H1 (cell line): Measurements from ENCODE around the gene GJC2. TPM values are rescaled to one million over a fixed set of nuclear protein-coding genes. Genes with fewer than 3 reads are reported as not detected.

Experiments used
- CTCF ChIA-PET: fragments of 300-600 bp; sonication (Branson Sonifier 250); formaldehyde crosslinking; loops from one replicate; lab custom pipeline; 2021; ENCODE audit not compliant: partially characterized antibody; lab: Charles Lee
- POLR2A ChIA-PET: fragments of 300-600 bp; sonication (Branson Sonifier 250); formaldehyde crosslinking; loops from one replicate; lab custom pipeline; 2021; ENCODE audit warnings: inconsistent platforms; ENCODE audit not compliant: partially characterized antibody; lab: Charles Lee
- DNase-seq, 2 experiments: peaks; one replicate each; pipeline versions ENCODE4 v3.0.0 to v3.0.0-alpha.2; 2010 to 2022; ENCODE audit warnings: low spot score in 2 of 2, low read depth in 1 of 2, mixed read lengths in 1 of 2
- FAIRE-seq: peaks from 2 replicates; lab custom pipeline; 2011; peaks lifted over from hg19 to GRCh38; lab: Jason Lieb, UNC
- H2AFZ ChIP-seq: 2 replicates; pipeline ENCODE4 v1.8.1; 2012; ENCODE audit warnings: low read length, inconsistent platforms
- H2AK5ac ChIP-seq: 2 replicates; pipeline ENCODE4 v1.6.1; 2013; ENCODE audit warnings: low read depth, low read length
- H2BK120ac ChIP-seq: replicated peaks from 2 replicates; pipeline ENCODE3; 2013; ENCODE audit warnings: low read depth, low read length, inconsistent platforms
- H2BK12ac ChIP-seq: 2 replicates; pipeline ENCODE4 v1.6.1; 2013; ENCODE audit warnings: low read depth, low read length
- H2BK15ac ChIP-seq: 2 replicates; pipeline ENCODE4 v1.6.1; 2013; ENCODE audit warnings: low read length
- H2BK20ac ChIP-seq: 2 replicates; pipeline ENCODE4 v1.6.1; 2013; ENCODE audit warnings: low read length
- H2BK5ac ChIP-seq: 2 replicates; pipeline ENCODE4 v1.6.1; 2013; ENCODE audit warnings: low read depth, low read length
- H3K14ac ChIP-seq: 2 replicates; pipeline ENCODE4 v1.6.1; 2013; ENCODE audit warnings: inconsistent platforms; ENCODE audit not compliant: insufficient read length
- H3K18ac ChIP-seq: 2 replicates; pipeline ENCODE4 v1.6.1; 2013; ENCODE audit warnings: low read length; ENCODE audit errors: extremely low read depth
- H3K23ac ChIP-seq: 2 replicates; pipeline ENCODE4 v1.6.1; 2013; ENCODE audit warnings: inconsistent platforms; ENCODE audit not compliant: insufficient read length
- H3K23me2 ChIP-seq: 2 replicates; pipeline ENCODE4 v1.6.1; 2013; ENCODE audit warnings: low read depth, low read length
- H3K27ac ChIP-seq: 2 replicates; pipeline ENCODE4 v1.6.1; 2011; ENCODE audit warnings: low read depth, low read length, inconsistent platforms
- H3K27me3 ChIP-seq, 4 experiments: replicated peaks in 1 of 4; 1 replicate in 1 of 4; 2 replicates in 3 of 4; pipeline versions ENCODE4 v1.6.1 to v1.8.1; 2011 to 2013; ENCODE audit warnings: low read length in 3 of 4, mild to moderate bottlenecking in 3 of 4, inconsistent platforms in 2 of 4, mixed read lengths in 2 of 4, moderate library complexity in 1 of 4; ENCODE audit not compliant: control insufficient read depth in 3 of 4, insufficient read depth in 3 of 4; ENCODE audit errors: extremely low read depth in 1 of 4
- H3K36me3 ChIP-seq, 4 experiments: 2 replicates each; pipeline versions ENCODE4 v1.6.1 to v1.8.1; 2011 to 2013; ENCODE audit warnings: mild to moderate bottlenecking in 4 of 4, low read length in 3 of 4, moderate library complexity in 2 of 4, control low read depth in 1 of 4, inconsistent platforms in 1 of 4; ENCODE audit not compliant: insufficient read depth in 4 of 4, control insufficient read depth in 2 of 4
- H3K4ac ChIP-seq: replicated peaks from 2 replicates; pipeline ENCODE3; 2013; ENCODE audit warnings: low read length, low read depth, mixed read lengths, inconsistent platforms; ENCODE audit not compliant: insufficient read length
- H3K4me1 ChIP-seq, 4 experiments: replicated peaks in 1 of 4; 1 replicate in 1 of 4; 2 replicates in 3 of 4; pipeline versions ENCODE4 v1.6.1 to v1.8.1; 2011 to 2013; ENCODE audit warnings: low read length in 3 of 4, inconsistent platforms in 2 of 4, mixed read lengths in 1 of 4; ENCODE audit not compliant: insufficient read depth in 4 of 4, control insufficient read depth in 3 of 4
- H3K4me2 ChIP-seq, 2 experiments: 2 replicates each; pipeline versions ENCODE4 v1.6.1 to v1.8.1; 2011 to 2013; ENCODE audit warnings: low read depth in 2 of 2, low read length in 2 of 2, control low read depth in 1 of 2, inconsistent platforms in 1 of 2, mild to moderate bottlenecking in 1 of 2; ENCODE audit not compliant: insufficient read depth in 1 of 2
- H3K4me3 ChIP-seq, 4 experiments: fragments of 200-600, 300-600 bp in 1 of 4; sonication (generic), shearing (Covaris generic), sonication (Bioruptor Twin) in 1 of 4; 2 replicates each; pipeline versions ENCODE4 v1.5.1 to v1.8.1; 2011 to 2016; ENCODE audit warnings: low read length in 4 of 4, low read depth in 3 of 4, control low read depth in 2 of 4, inconsistent platforms in 2 of 4, mild to moderate bottlenecking in 2 of 4, mixed read lengths in 1 of 4, moderate library complexity in 1 of 4; ENCODE audit not compliant: insufficient read depth in 2 of 4; ENCODE audit errors: extremely low read depth in 1 of 4
- H3K56ac ChIP-seq: replicated peaks from 2 replicates; pipeline ENCODE3; 2013; ENCODE audit warnings: low read depth, mild to moderate bottlenecking, mixed read lengths, low read length, inconsistent platforms; ENCODE audit not compliant: insufficient read length
- H3K79me1 ChIP-seq: 2 replicates; pipeline ENCODE4 v1.6.1; 2013; ENCODE audit warnings: low read depth, low read length, control low read depth
- H3K79me2 ChIP-seq, 2 experiments: 2 replicates each; pipeline versions ENCODE4 v1.6.1 to v1.8.1; 2012 to 2013; ENCODE audit warnings: low read length in 2 of 2, mild to moderate bottlenecking in 2 of 2, inconsistent platforms in 1 of 2; ENCODE audit not compliant: insufficient read depth in 2 of 2, control insufficient read depth in 1 of 2
- H3K9ac ChIP-seq, 4 experiments: replicated peaks in 1 of 4; 1 replicate in 1 of 4; 2 replicates in 3 of 4; pipeline versions ENCODE4 v1.6.1 to v1.8.1; 2011 to 2013; ENCODE audit warnings: low read depth in 3 of 4, low read length in 3 of 4, control low read depth in 2 of 4, mild to moderate bottlenecking in 2 of 4, moderate library complexity in 2 of 4, inconsistent platforms in 1 of 4; ENCODE audit errors: extremely low read depth in 1 of 4
- H3K9me3 ChIP-seq, 2 experiments: 2 replicates each; pipeline versions ENCODE4 v1.6.1 to v1.8.1; 2012 to 2013; ENCODE audit warnings: mild to moderate bottlenecking in 2 of 2, moderate library complexity in 2 of 2, control low read depth in 1 of 2, inconsistent platforms in 1 of 2, low read depth in 1 of 2, low read length in 1 of 2, mixed read lengths in 1 of 2; ENCODE audit not compliant: insufficient read depth in 2 of 2
- H4K20me1 ChIP-seq, 2 experiments: replicated peaks in 1 of 2; 2 replicates each; pipeline versions ENCODE3 to v1.8.1; 2011 to 2013; ENCODE audit warnings: inconsistent platforms in 2 of 2, low read length in 2 of 2, mild to moderate bottlenecking in 1 of 2; ENCODE audit not compliant: insufficient read depth in 2 of 2, control insufficient read depth in 1 of 2
- H4K5ac ChIP-seq: 2 replicates; pipeline ENCODE4 v1.6.1; 2013; ENCODE audit warnings: low read length, low read depth, mixed read lengths, inconsistent platforms; ENCODE audit not compliant: insufficient read length
- H4K8ac ChIP-seq: 2 replicates; pipeline ENCODE4 v1.8.0; 2013; ENCODE audit warnings: mild to moderate bottlenecking, moderate library complexity, low read length, inconsistent platforms; ENCODE audit not compliant: insufficient read depth; ENCODE audit errors: extremely low read depth
- H4K91ac ChIP-seq: replicated peaks from 2 replicates; pipeline ENCODE3; 2013; ENCODE audit warnings: low read length, mixed read lengths, inconsistent platforms; ENCODE audit not compliant: insufficient read length
- CBX8 ChIP-seq: fragments of 300-800, 300-1000 bp; sonication (generic); IDR thresholded peaks from 2 replicates; pipeline ENCODE4 v1.7.1; 2016; ENCODE audit warnings: low read depth, low read length, borderline replicate concordance
- EGR1 ChIP-seq: IDR thresholded peaks from 2 replicates; pipeline ENCODE4 v1.6.1; 2011; ENCODE audit warnings: low read depth, low read length, borderline replicate concordance
- NANOG ChIP-seq: IDR thresholded peaks from 2 replicates; pipeline ENCODE4 v1.6.1; 2011; ENCODE audit warnings: low read length, low read depth, mild to moderate bottlenecking, inconsistent platforms; ENCODE audit not compliant: insufficient read depth, poor library complexity, severe bottlenecking
- RNF2 ChIP-seq: fragments of 200-900, 300-1000 bp; sonication (generic); IDR thresholded peaks from 2 replicates; pipeline ENCODE4 v1.7.1; 2016; ENCODE audit warnings: borderline replicate concordance, low read depth, mild to moderate bottlenecking, antibody characterized with exemption, low read length; ENCODE audit not compliant: poor library complexity, severe bottlenecking; ENCODE audit errors: missing control alignments
- RXRA ChIP-seq: IDR thresholded peaks from 2 replicates; pipeline ENCODE4 v1.6.1; 2011; ENCODE audit warnings: low read depth, mild to moderate bottlenecking, low read length, moderate library complexity; ENCODE audit not compliant: insufficient read depth
- SIN3A ChIP-seq, 2 experiments: IDR thresholded peaks in 1 of 2; conservative IDR thresholded peaks in 1 of 2; 2 replicates each; pipeline ENCODE4 v1.6.1; 2011 to 2012; ENCODE audit warnings: low read length in 2 of 2, improper control_type of control experiment in 1 of 2, low read depth in 1 of 2, mild to moderate bottlenecking in 1 of 2
- SIRT6 ChIP-seq: IDR thresholded peaks from one replicate; pipeline ENCODE4 v1.7.1; 2012; ENCODE audit warnings: low read length, inconsistent platforms
- SIX5 ChIP-seq: IDR thresholded peaks from 2 replicates; pipeline ENCODE4 v1.6.1; 2011; ENCODE audit warnings: mild to moderate bottlenecking, low read depth, low read length
- SP1 ChIP-seq: IDR thresholded peaks from 2 replicates; pipeline ENCODE4 v1.6.1; 2011; ENCODE audit warnings: low read depth, low read length
- WGBS, 2 experiments: shearing (Covaris generic) in 1 of 2; methylation state at CpG; one replicate each; pipeline versions ENCODE4 v1.1.6 to v1.1.7; 2013 to 2015; ENCODE audit warnings: low lambda C conversion rate in 2 of 2, mixed read lengths in 2 of 2, inconsistent platforms in 1 of 2, low coverage in 1 of 2, missing lambda C conversion rate in 1 of 2; ENCODE audit not compliant: insufficient replicate concordance in 2 of 2, insufficient coverage in 1 of 2, insufficient read length in 1 of 2; ENCODE audit errors: extremely low coverage in 1 of 2, missing lambda C conversion rate in 1 of 2; 5-methylcytosine and 5-hydroxymethylcytosine counted together
- polyA plus RNA-seq, 7 experiments: library from polyadenylated mRNA; depleted of rRNA in 3 of 7; stranded (reverse) in 5 of 7; unstranded in 2 of 7; fragments of >200 nt in 5 of 7; fragments of 200-250 nt in 2 of 7; gene quantifications; 1 replicate in 5 of 7; 2 replicates in 1 of 7; 4 replicates in 1 of 7; pipeline versions ENCODE4 v1.2.1 to v1.2.3, GENCODE V29; 2011 to 2013; ENCODE audit warnings: missing spikeins in 2 of 7, mixed read lengths in 2 of 7
- total RNA-seq: library from RNA; stranded (reverse); fragmentation: NEBNext Ultra II Directional; extraction: Animal tissue kit (Norgen Biotek cat#: 25700); gene quantifications from 2 replicates; pipeline ENCODE4 v1.2.1, GENCODE V29; 2021

Gene GJC2
- total and polyA plus RNA-seq, 2 of the 8 experiments (the other 6 are each of a cell fraction or from before 2014, with no cell fraction given): 0.17 to 0.54 TPM

GRCh38 chr1:228155596-228156514, 6.1 kb downstream of the GJC2 start:
- POLR2A ChIA-PET: interaction anchor here (1.1 to 5.5 kb wide), 3 partner anchors 8 to 58 kb away, joined by 3 to 44 read pairs (median 10); partner anchors contain the start of gene IBA57
- H4K20me1 ChIP-seq: peaks cover 1 to 4% of the 10 kb centered on the region in 2 experiments
- FAIRE-seq: no peak

More at GRCh38 chr1:228155596-228156514, 6.1 kb downstream of the GJC2 start:
- no peaks in the 10 kb centered on the region for H3K9me3 ChIP-seq
- H3K14ac ChIP-seq: no peak overlapping the region
- H2AK5ac ChIP-seq: no peak overlapping the region
- H2BK120ac ChIP-seq: no peak overlapping the region
- no peaks in the 10 kb centered on the region for H3K36me3 ChIP-seq
- no peaks in the 10 kb centered on the region; a peak in 1 of 7 replicates for H3K4me1 ChIP-seq
- no peak overlapping the region for H2BK20ac ChIP-seq
- CTCF ChIA-PET: interaction anchor here (0.6 to 1.6 kb wide), 4 partner anchors 9 to 153 kb away, joined by 3 to 4 read pairs (median 3); no protein-coding TSS in a partner anchor
- H3K4me3 ChIP-seq: no peak overlapping the region
- H4K8ac ChIP-seq: no peak overlapping the region
- H4K91ac ChIP-seq: no peak overlapping the region
- H2BK15ac ChIP-seq: no peak overlapping the region
- H3K79me2 ChIP-seq: no peaks in the 10 kb centered on the region
- no peak overlapping the region; a peak in 1 of 7 replicates for H3K9ac ChIP-seq
- no peak overlapping the region for H3K23ac ChIP-seq
- no peak overlapping the region for H2AFZ ChIP-seq
- H3K4me2 ChIP-seq: no peak overlapping the region
- H2BK5ac ChIP-seq: no peak overlapping the region
- no peak overlapping the region for H2BK12ac ChIP-seq
- peaks cover 0 to 5% (median 0%) of the 10 kb centered on the region in 4 experiments; a peak in 4 of 7 replicates for H3K27me3 ChIP-seq
- no peak for DNase-seq
- no peak overlapping the region for H3K18ac ChIP-seq
- no peaks in the 10 kb centered on the region for H3K23me2 ChIP-seq
- TF ChIP-seq EGR1 (no peak), SIRT6 (no peak), SP1 (no peak), RXRA (no peak), NANOG (no peak), SIN3A (conservative IDR thresholded peaks at IDR 0.05 in 1 of 2, IDR thresholded peaks at IDR 0.05 in 1 of 2; ENCODE audit: low read depth in 1 of 2, low read length in 2 of 2) (no peak), RNF2 (no peak), CBX8 (no peak), SIX5 (no peak)
- no peak overlapping the region for H3K4ac ChIP-seq
- no peak overlapping the region for H4K5ac ChIP-seq
- no peak overlapping the region for H3K27ac ChIP-seq
- H3K79me1 ChIP-seq: peaks cover 2% of the 10 kb centered on the region; the same call in 1 of the 2 replicates
- H3K56ac ChIP-seq: no peak overlapping the region
- WGBS, 2 experiments: 88% methylated on average over 16 of the region's 16 CpGs; no CpG with 5 or more reads in 1 of the 2 experiments
